ENCODE results near the gene CNOT9.
"Not testable (repeated sequence)": the region's sequence is repeated elsewhere in the genome, so short reads cannot be mapped to it uniquely, and the experiment has no call there.

The CNOT9 gene

GRCh38 chr2:218568190-218569037 is at the start of gene CNOT9, which contains the start of gene USP37:
TSS of gene CNOT9 (plus strand) at chr2:218568839. CDS start at chr2:218568955, 116 bp downstream.
TSS of gene USP37 (minus strand) at chr2:218568351. CDS start at chr2:218558653, 9,698 bp downstream.
- peak; percentile 100 for DNase-seq (ENCODE audit: low read depth in 2 of 2)

GRCh38 chr2:218518876-218519275 is 49.8 kb upstream of the CNOT9 start:
- DNase-seq (ENCODE audit: low read depth in 2 of 2), result no peak

GRCh38 chr2:218523651-218524050 is 45.0 kb upstream of the CNOT9 start:
- DNase-seq (ENCODE audit: low read depth in 2 of 2), result no peak

- DNase-seq (ENCODE audit: low read depth in 2 of 2), result not testable (repeated sequence)
These were observed 40.2 kb upstream of the CNOT9 start for GRCh38 chr2:218528409-218528808.

GRCh38 chr2:218529990-218530389 is 38.6 kb upstream of the CNOT9 start:
- no peak for DNase-seq (ENCODE audit: low read depth in 2 of 2)

GRCh38 chr2:218536804-218537494 is 31.7 kb upstream of the CNOT9 start:
- DNase-seq (ENCODE audit: low read depth in 2 of 2), result no peak

- DNase-seq (ENCODE audit: low read depth in 2 of 2), result no peak
These were observed 28.6 kb upstream of the CNOT9 start for GRCh38 chr2:218540015-218540414.

GRCh38 chr2:218546012-218546411 is 22.6 kb upstream of the CNOT9 start:
- no peak for DNase-seq (ENCODE audit: low read depth in 2 of 2)

- DNase-seq (ENCODE audit: low read depth in 2 of 2), result no peak
These were observed 21.1 kb upstream of the CNOT9 start for GRCh38 chr2:218547511-218547910.

GRCh38 chr2:218547978-218548377 is 20.7 kb upstream of the CNOT9 start:
- no peak for DNase-seq (ENCODE audit: low read depth in 2 of 2)

GRCh38 chr2:218554225-218554624 is 14.4 kb upstream of the CNOT9 start:
- DNase-seq (ENCODE audit: low read depth in 2 of 2), result not testable (repeated sequence)

GRCh38 chr2:218555527-218555926 is 13.1 kb upstream of the CNOT9 start:
- no peak for DNase-seq (ENCODE audit: low read depth in 2 of 2)

GRCh38 chr2:218557941-218558340 is 10.7 kb upstream of the CNOT9 start:
- DNase-seq (ENCODE audit: low read depth in 2 of 2), result no peak

GRCh38 chr2:218558986-218559385 is 9.7 kb upstream of the CNOT9 start:
- DNase-seq (ENCODE audit: low read depth in 2 of 2), result no peak

GRCh38 chr2:218564056-218564455 is 4.6 kb upstream of the CNOT9 start:
- no peak for DNase-seq (ENCODE audit: low read depth in 2 of 2)

GRCh38 chr2:218566296-218566695 is 2.3 kb upstream of the CNOT9 start:
- DNase-seq (ENCODE audit: low read depth in 2 of 2), result no peak

- DNase-seq (ENCODE audit: low read depth in 2 of 2), result peak; percentile 37 to 42
These were observed 846 bp upstream of the CNOT9 start for GRCh38 chr2:218567797-218568189.

- DNase-seq (ENCODE audit: low read depth in 2 of 2), result peak; percentile 26 to 36
These were observed 396 bp downstream of the CNOT9 start for GRCh38 chr2:218569038-218569431.

- no peak for DNase-seq (ENCODE audit: low read depth in 2 of 2)
These were observed 1.2 kb downstream of the CNOT9 start for GRCh38 chr2:218569661-218570500.

- no peak for DNase-seq (ENCODE audit: low read depth in 2 of 2)
These were observed 2.2 kb downstream of the CNOT9 start for GRCh38 chr2:218570850-218571249.

- no peak for DNase-seq (ENCODE audit: low read depth in 2 of 2)
These were observed 8.2 kb downstream of the CNOT9 start for GRCh38 chr2:218576854-218577253.
